GM23338 (cell line): Measurements from ENCODE around the gene KCNQ1OT1.

Experiments
- CTCF ChIP-seq, 2 experiments: fragments of 200-600 bp in 1 of 2; sonication (generic) in 1 of 2; conservative IDR thresholded peaks; 2 replicates each; pipeline versions ENCODE4 v1.5.1 to v1.6.1; 2016 to 2017; ENCODE audit warnings: antibody characterized with exemption in 2 of 2, low read depth in 2 of 2, mild to moderate bottlenecking in 2 of 2, moderate library complexity in 1 of 2
- POLR2AphosphoS5 ChIP-seq: IDR thresholded peaks from 2 replicates; pipeline ENCODE4 v1.6.1; 2016; ENCODE audit warnings: antibody characterized with exemption, low read depth
- ZNF114 ChIP-seq: fragments of 250-450 bp; sonication (Bioruptor Pico); IDR thresholded peaks from 2 replicates; pipeline ENCODE4 v1.5.0; 2020; ENCODE audit warnings: mild to moderate bottlenecking, moderate library complexity
- TF ChIP-seq, protein P1 (sequence below): IDR thresholded peaks from one replicate; pipeline ENCODE4 v1.6.1; 2018; ENCODE audit warnings: antibody characterized with exemption; ENCODE audit not compliant: unreplicated experiment

GRCh38 chr11:2713094-2713493 is 13.3 kb upstream of the KCNQ1OT1 start:
- TF ChIP-seq, protein P1, sequence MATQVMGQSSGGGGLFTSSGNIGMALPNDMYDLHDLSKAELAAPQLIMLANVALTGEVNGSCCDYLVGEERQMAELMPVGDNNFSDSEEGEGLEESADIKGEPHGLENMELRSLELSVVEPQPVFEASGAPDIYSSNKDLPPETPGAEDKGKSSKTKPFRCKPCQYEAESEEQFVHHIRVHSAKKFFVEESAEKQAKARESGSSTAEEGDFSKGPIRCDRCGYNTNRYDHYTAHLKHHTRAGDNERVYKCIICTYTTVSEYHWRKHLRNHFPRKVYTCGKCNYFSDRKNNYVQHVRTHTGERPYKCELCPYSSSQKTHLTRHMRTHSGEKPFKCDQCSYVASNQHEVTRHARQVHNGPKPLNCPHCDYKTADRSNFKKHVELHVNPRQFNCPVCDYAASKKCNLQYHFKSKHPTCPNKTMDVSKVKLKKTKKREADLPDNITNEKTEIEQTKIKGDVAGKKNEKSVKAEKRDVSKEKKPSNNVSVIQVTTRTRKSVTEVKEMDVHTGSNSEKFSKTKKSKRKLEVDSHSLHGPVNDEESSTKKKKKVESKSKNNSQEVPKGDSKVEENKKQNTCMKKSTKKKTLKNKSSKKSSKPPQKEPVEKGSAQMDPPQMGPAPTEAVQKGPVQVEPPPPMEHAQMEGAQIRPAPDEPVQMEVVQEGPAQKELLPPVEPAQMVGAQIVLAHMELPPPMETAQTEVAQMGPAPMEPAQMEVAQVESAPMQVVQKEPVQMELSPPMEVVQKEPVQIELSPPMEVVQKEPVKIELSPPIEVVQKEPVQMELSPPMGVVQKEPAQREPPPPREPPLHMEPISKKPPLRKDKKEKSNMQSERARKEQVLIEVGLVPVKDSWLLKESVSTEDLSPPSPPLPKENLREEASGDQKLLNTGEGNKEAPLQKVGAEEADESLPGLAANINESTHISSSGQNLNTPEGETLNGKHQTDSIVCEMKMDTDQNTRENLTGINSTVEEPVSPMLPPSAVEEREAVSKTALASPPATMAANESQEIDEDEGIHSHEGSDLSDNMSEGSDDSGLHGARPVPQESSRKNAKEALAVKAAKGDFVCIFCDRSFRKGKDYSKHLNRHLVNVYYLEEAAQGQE, result no peak
- TF ChIP-seq CTCF (conservative IDR thresholded peaks at IDR 0.05; ENCODE audit: low read depth in 2 of 2), result no peak
- TF ChIP-seq ZNF114 (CRISPR knock-in tag), result no peak
- no peak for TF ChIP-seq POLR2AphosphoS5
